Mesothelial cell of epicardium (in vitro differentiated cells): ENCODE measurements around the gene DLGAP1. TPM values are rescaled to one million over a fixed set of nuclear protein-coding genes. Genes with fewer than 3 reads are reported as not detected.

Source experiments
- DNase-seq, 2 experiments: peaks; one replicate each; pipeline ENCODE4 v3.0.0; 2021; ENCODE audit warnings: low spot score in 2 of 2; ENCODE audit not compliant: unreplicated experiment in 2 of 2
- H3K27ac Mint-ChIP-seq: 2 replicates; pipeline ENCODE4 v1.8.0; 2021; ENCODE audit warnings: mixed read lengths
- H3K27me3 Mint-ChIP-seq: 2 replicates; pipeline ENCODE4 v1.8.0; 2021; ENCODE audit warnings: low read depth, mixed read lengths
- H3K36me3 Mint-ChIP-seq: 2 replicates; pipeline ENCODE4 v1.8.0; 2021; ENCODE audit warnings: mixed read lengths
- H3K4me1 Mint-ChIP-seq: 2 replicates; pipeline ENCODE4 v1.8.0; 2021; ENCODE audit warnings: mixed read lengths
- H3K4me3 Mint-ChIP-seq: 2 replicates; pipeline ENCODE4 v1.8.0; 2021; ENCODE audit warnings: mild to moderate bottlenecking, moderate library complexity, mixed read lengths
- H3K9me3 Mint-ChIP-seq: 2 replicates; pipeline ENCODE4 v1.8.0; 2021; ENCODE audit warnings: mixed read lengths
- CTCF ChIP-seq: fragments of 200-600 bp; sonication (generic); IDR thresholded peaks from one replicate; pipeline ENCODE4 v1.5.0; 2021; ENCODE audit warnings: antibody characterized with exemption; ENCODE audit not compliant: unreplicated experiment
- total RNA-seq: library from RNA; stranded (reverse); gene quantifications from 3 replicates; pipeline ENCODE4 v1.2.1, GENCODE V29; 2021

The DLGAP1 gene
- total RNA-seq, 1 donor from 2014 or later: 4.6 TPM

- no peak overlapping the region for H3K4me3 Mint-ChIP-seq
- TF ChIP-seq CTCF: no peak
- no peaks in the 10 kb centered on the region for H3K36me3 Mint-ChIP-seq
- DNase-seq: no peak
- H3K27me3 Mint-ChIP-seq: no peaks in the 10 kb centered on the region
- H3K9me3 Mint-ChIP-seq: no peaks in the 10 kb centered on the region
- H3K27ac Mint-ChIP-seq: peak overlapping the region; percentile 79
- H3K4me1 Mint-ChIP-seq: peaks cover 33% of the 10 kb centered on the region
Observed at GRCh38 chr18:3616744-3617143, 838.4 kb downstream of the DLGAP1 start.

GRCh38 chr18:3616142-3616541, 839.0 kb downstream of the DLGAP1 start:
- Mint-ChIP-seq H3K4me3 (no peak overlapping the region), H3K27me3 (no peaks in the 10 kb centered on the region), H3K27ac (peak overlapping the region; percentile 89), H3K4me1 (peaks cover 34% of the 10 kb centered on the region), H3K9me3 (no peaks in the 10 kb centered on the region), H3K36me3 (no peaks in the 10 kb centered on the region)
- TF ChIP-seq CTCF: no peak
- no peak for DNase-seq

- H3K36me3 Mint-ChIP-seq: no peaks in the 10 kb centered on the region
- no peak overlapping the region for H3K4me3 Mint-ChIP-seq
- TF ChIP-seq CTCF: no peak
- H3K27me3 Mint-ChIP-seq: no peaks in the 10 kb centered on the region
- peaks cover 33% of the 10 kb centered on the region for H3K4me1 Mint-ChIP-seq
- H3K27ac Mint-ChIP-seq: peak overlapping the region; percentile 89
- DNase-seq: no peak
- no peaks in the 10 kb centered on the region for H3K9me3 Mint-ChIP-seq
Observed at GRCh38 chr18:3615374-3615985, 839.6 kb downstream of the DLGAP1 start.

- H3K9me3 Mint-ChIP-seq: no peaks in the 10 kb centered on the region
- no peak for DNase-seq
- H3K36me3 Mint-ChIP-seq: no peaks in the 10 kb centered on the region
- H3K27ac Mint-ChIP-seq: peak overlapping the region; percentile 90
- H3K27me3 Mint-ChIP-seq: no peaks in the 10 kb centered on the region
- H3K4me1 Mint-ChIP-seq: peaks cover 34% of the 10 kb centered on the region
- TF ChIP-seq CTCF: no peak
- H3K4me3 Mint-ChIP-seq: no peak overlapping the region
Observed at GRCh38 chr18:3612315-3612714, 842.8 kb downstream of the DLGAP1 start.

- Mint-ChIP-seq H3K9me3 (no peaks in the 10 kb centered on the region), H3K27me3 (no peaks in the 10 kb centered on the region), H3K4me3 (peak overlapping the region; percentile 8), H3K4me1 (peaks cover 35% of the 10 kb centered on the region), H3K27ac (peak overlapping the region; percentile 90), H3K36me3 (no peaks in the 10 kb centered on the region)
- TF ChIP-seq CTCF: no peak
- no peak for DNase-seq
Observed at GRCh38 chr18:3611313-3612090, 843.6 kb downstream of the DLGAP1 start.
